Activated naive CD4-positive, alpha-beta T cell treated with anti-CD3 and anti-CD28 coated beads, Interleukin-2, amount 50 U/mL, for 72 hours (primary cell): ENCODE data around the gene PDE4D. TPM values are rescaled to one million over a fixed set of nuclear protein-coding genes. Genes with fewer than 3 reads are reported as not detected.
"Not testable (repeated sequence)": the region's sequence is repeated elsewhere in the genome, so short reads cannot be mapped to it uniquely, and the experiment has no call there.

Experiments
- ATAC-seq, 2 donors: fragments of 150-1000 bp; cut with Tn5 transposase; 2 replicates each; pipeline ENCODE4 v1.10.0; 2021; ENCODE audit warnings: mild to moderate bottlenecking in 2 of 2, moderate library complexity in 2 of 2
- DNase-seq, 2 donors: peaks; one replicate each; pipeline ENCODE4 v3.0.0; 2021 to 2022; ENCODE audit warnings: low spot score in 2 of 2
- H3K27ac Mint-ChIP-seq, 2 donors: one replicate each; pipeline ENCODE4 v1.8.0; 2022; ENCODE audit warnings: mild to moderate bottlenecking in 2 of 2, mixed read lengths in 2 of 2
- H3K36me3 Mint-ChIP-seq, 2 donors: one replicate each; pipeline ENCODE4 v1.8.0; 2022; ENCODE audit warnings: mixed read lengths in 2 of 2
- H3K9me3 Mint-ChIP-seq, 2 donors: one replicate each; pipeline ENCODE4 v1.8.0; 2022; ENCODE audit warnings: mixed read lengths in 2 of 2
- total RNA-seq, 2 donors: library from RNA; stranded (reverse); gene quantifications; one replicate each; pipeline ENCODE4 v1.2.3, GENCODE V29; 2022

PDE4D gene
- total RNA-seq, 2 donors from 2014 or later, result 31.1 to 86.7 TPM

GRCh38 chr5:59390989-59391388 lies 502.5 kb downstream of the PDE4D start:
- Mint-ChIP-seq H3K27ac (no peak overlapping the region), H3K36me3 (no peaks in the 10 kb centered on the region), H3K9me3 (no peaks in the 10 kb centered on the region)
- no peak for DNase-seq
- no peak for ATAC-seq

- Mint-ChIP-seq H3K36me3 (no peaks in the 10 kb centered on the region), H3K9me3 (no peaks in the 10 kb centered on the region), H3K27ac (no peak overlapping the region)
- no peak for ATAC-seq
- peak in 1 of 2 donors; percentile 7 for DNase-seq
Measured at GRCh38 chr5:59390074-59390659, 503.4 kb downstream of the PDE4D start.

GRCh38 chr5:59387127-59387526 lies 506.4 kb downstream of the PDE4D start:
- no peak for DNase-seq
- Mint-ChIP-seq H3K36me3 (no peaks in the 10 kb centered on the region), H3K9me3 (no peaks in the 10 kb centered on the region), H3K27ac (no peak overlapping the region)
- no peak for ATAC-seq

- DNase-seq, result no peak
Measured at GRCh38 chr5:59385700-59386099, 507.8 kb downstream of the PDE4D start.

GRCh38 chr5:59380350-59380951 lies 513.1 kb downstream of the PDE4D start:
- Mint-ChIP-seq H3K36me3 (no peaks in the 10 kb centered on the region), H3K9me3 (no peaks in the 10 kb centered on the region), H3K27ac (peak overlapping the region in 1 of 2 donors; percentile 65)
- peak; percentile 92 to 94 for ATAC-seq
- no peak for DNase-seq

More at GRCh38 chr5:59385700-59386099, 507.8 kb downstream of the PDE4D start:
- Mint-ChIP-seq H3K27ac (no peak overlapping the region), H3K9me3 (no peaks in the 10 kb centered on the region), H3K36me3 (no peaks in the 10 kb centered on the region)
- no peak for ATAC-seq

GRCh38 chr5:59374036-59374435 lies 519.5 kb downstream of the PDE4D start:
- H3K9me3 Mint-ChIP-seq, result peaks cover 13% of the 10 kb centered on the region in 2 donors
- peaks cover 9 to 14% of the 10 kb centered on the region in 2 donors for H3K36me3 Mint-ChIP-seq
- not testable (repeated sequence) for DNase-seq, H3K27ac Mint-ChIP-seq, ATAC-seq

GRCh38 chr5:59371525-59372127 lies 521.9 kb downstream of the PDE4D start:
- peak in 1 of 2 donors; percentile 56 for ATAC-seq
- H3K9me3 Mint-ChIP-seq, result peaks cover 13% of the 10 kb centered on the region in 2 donors
- no peak for DNase-seq
- peaks cover 9 to 14% of the 10 kb centered on the region in 2 donors for H3K36me3 Mint-ChIP-seq
- H3K27ac Mint-ChIP-seq, result no peak overlapping the region

GRCh38 chr5:59368951-59369350 lies 524.6 kb downstream of the PDE4D start:
- no peak for DNase-seq
- no peak for ATAC-seq
- no peak overlapping the region for H3K27ac Mint-ChIP-seq
- peaks cover 5% of the 10 kb centered on the region in 2 donors for H3K36me3 Mint-ChIP-seq
- H3K9me3 Mint-ChIP-seq, result peaks cover 4 to 5% of the 10 kb centered on the region in 2 donors

- H3K9me3 Mint-ChIP-seq, result no peaks in the 10 kb centered on the region
- H3K27ac Mint-ChIP-seq, result no peak overlapping the region
- ATAC-seq, result peak in 1 of 2 donors; percentile 48
- no peaks in the 10 kb centered on the region for H3K36me3 Mint-ChIP-seq
- DNase-seq, result peak in 1 of 2 donors; percentile 49
Measured at GRCh38 chr5:59367791-59368394, 525.6 kb downstream of the PDE4D start.

- Mint-ChIP-seq H3K36me3 (no peaks in the 10 kb centered on the region), H3K9me3 (no peaks in the 10 kb centered on the region), H3K27ac (no peak overlapping the region)
- ATAC-seq (no peak), DNase-seq (no peak)
Measured at GRCh38 chr5:59366784-59367183, 526.7 kb downstream of the PDE4D start.

- H3K27ac Mint-ChIP-seq, result no peak overlapping the region
- no peaks in the 10 kb centered on the region for H3K36me3 Mint-ChIP-seq
- ATAC-seq (no peak), DNase-seq (no peak)
- no peaks in the 10 kb centered on the region for H3K9me3 Mint-ChIP-seq
Measured at GRCh38 chr5:59362438-59362837, 531.1 kb downstream of the PDE4D start.

- no peak for ATAC-seq
- H3K27ac Mint-ChIP-seq, result no peak overlapping the region
- H3K9me3 Mint-ChIP-seq, result no peaks in the 10 kb centered on the region
- no peak for DNase-seq
- H3K36me3 Mint-ChIP-seq, result no peaks in the 10 kb centered on the region
Measured at GRCh38 chr5:59361454-59361853, 532.1 kb downstream of the PDE4D start.

- DNase-seq (no peak), ATAC-seq (no peak)
- Mint-ChIP-seq H3K27ac (no peak overlapping the region), H3K9me3 (no peaks in the 10 kb centered on the region), H3K36me3 (no peaks in the 10 kb centered on the region)
Measured at GRCh38 chr5:59360130-59360555, 533.4 kb downstream of the PDE4D start.

GRCh38 chr5:59358005-59358861 lies 535.3 kb downstream of the PDE4D start:
- no peak for ATAC-seq
- DNase-seq, result no peak
- no peaks in the 10 kb centered on the region for H3K36me3 Mint-ChIP-seq
- H3K27ac Mint-ChIP-seq, result no peak overlapping the region
- H3K9me3 Mint-ChIP-seq, result no peaks in the 10 kb centered on the region

- Mint-ChIP-seq H3K9me3 (no peaks in the 10 kb centered on the region), H3K36me3 (no peaks in the 10 kb centered on the region), H3K27ac (no peak overlapping the region)
- ATAC-seq (no peak), DNase-seq (no peak)
Measured at GRCh38 chr5:59357381-59357977, 536.0 kb downstream of the PDE4D start.

- DNase-seq (no peak), ATAC-seq (no peak)
- Mint-ChIP-seq H3K9me3 (no peaks in the 10 kb centered on the region), H3K36me3 (no peaks in the 10 kb centered on the region), H3K27ac (no peak overlapping the region)
Measured at GRCh38 chr5:59356813-59357380, 536.6 kb downstream of the PDE4D start.
